Neural cell (in vitro differentiated cells): ENCODE data around the gene CDH4.

Experiments used
- EP300 ChIP-seq: fragments of 450-650 bp; conservative IDR thresholded peaks from 2 replicates; pipeline ENCODE4 v1.6.1; 2014; ENCODE audit warnings: antibody characterized with exemption, mild to moderate bottlenecking, moderate library complexity; ENCODE audit not compliant: poor library complexity, severe bottlenecking
- POLR2AphosphoS5 ChIP-seq: IDR thresholded peaks from 2 replicates; pipeline ENCODE4 v1.6.1; 2012
- TAF1 ChIP-seq: IDR thresholded peaks from 2 replicates; pipeline ENCODE4 v1.6.1; 2012; ENCODE audit warnings: low read depth
- TF ChIP-seq, protein P1 (sequence below): fragments of 450-650 bp; IDR thresholded peaks from 2 replicates; pipeline ENCODE4 v1.5.1; 2014; ENCODE audit warnings: antibody characterized with exemption, mild to moderate bottlenecking, moderate library complexity; ENCODE audit not compliant: poor library complexity, severe bottlenecking

DNA sequence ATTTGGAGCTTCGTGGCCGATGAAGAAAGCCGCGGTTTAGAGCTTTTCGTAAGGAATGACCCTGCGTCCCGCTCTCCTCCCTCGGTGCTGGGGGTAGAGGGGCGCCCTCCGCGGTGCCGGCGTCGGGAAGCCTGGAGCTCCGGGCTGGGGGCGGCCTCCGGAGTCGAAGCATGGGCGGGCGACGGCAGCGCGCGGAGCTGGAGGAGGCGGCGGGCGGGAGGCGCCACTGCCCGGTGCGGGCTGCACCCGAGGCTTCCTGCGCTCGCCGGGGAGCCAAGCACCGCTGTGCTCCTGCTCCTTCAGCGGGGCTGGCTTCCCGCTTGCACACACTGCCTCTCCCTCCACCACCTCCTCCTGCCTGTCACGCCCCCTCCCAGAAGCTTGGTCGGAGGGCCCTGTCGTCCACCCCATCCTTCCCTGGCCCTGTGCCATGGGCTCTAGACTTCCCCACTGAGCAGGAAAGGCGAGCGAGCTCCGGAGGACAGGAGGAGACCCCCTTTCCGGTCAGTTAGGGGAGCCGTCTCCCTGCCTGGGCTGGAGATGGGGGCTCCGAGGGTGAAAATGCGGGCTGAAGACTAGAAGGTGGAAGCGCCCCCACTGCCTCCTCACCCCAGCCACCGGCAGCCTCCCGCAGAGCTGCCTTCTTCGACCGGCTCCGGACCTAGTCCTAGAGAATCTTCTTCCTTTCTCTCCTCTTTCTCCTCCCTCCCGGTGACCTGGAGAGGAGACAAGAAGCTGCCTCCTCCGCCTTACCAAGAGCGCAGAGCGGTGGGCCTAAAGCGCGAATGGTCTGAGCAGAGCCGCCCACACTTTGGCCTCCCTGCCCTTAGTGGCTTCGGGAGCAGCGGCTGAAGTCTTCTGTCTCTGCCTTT, 1.8 kb downstream of the CDH4 start:
- TF ChIP-seq, protein P1, sequence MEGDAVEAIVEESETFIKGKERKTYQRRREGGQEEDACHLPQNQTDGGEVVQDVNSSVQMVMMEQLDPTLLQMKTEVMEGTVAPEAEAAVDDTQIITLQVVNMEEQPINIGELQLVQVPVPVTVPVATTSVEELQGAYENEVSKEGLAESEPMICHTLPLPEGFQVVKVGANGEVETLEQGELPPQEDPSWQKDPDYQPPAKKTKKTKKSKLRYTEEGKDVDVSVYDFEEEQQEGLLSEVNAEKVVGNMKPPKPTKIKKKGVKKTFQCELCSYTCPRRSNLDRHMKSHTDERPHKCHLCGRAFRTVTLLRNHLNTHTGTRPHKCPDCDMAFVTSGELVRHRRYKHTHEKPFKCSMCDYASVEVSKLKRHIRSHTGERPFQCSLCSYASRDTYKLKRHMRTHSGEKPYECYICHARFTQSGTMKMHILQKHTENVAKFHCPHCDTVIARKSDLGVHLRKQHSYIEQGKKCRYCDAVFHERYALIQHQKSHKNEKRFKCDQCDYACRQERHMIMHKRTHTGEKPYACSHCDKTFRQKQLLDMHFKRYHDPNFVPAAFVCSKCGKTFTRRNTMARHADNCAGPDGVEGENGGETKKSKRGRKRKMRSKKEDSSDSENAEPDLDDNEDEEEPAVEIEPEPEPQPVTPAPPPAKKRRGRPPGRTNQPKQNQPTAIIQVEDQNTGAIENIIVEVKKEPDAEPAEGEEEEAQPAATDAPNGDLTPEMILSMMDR, result peak; percentile 30
- no peak for TF ChIP-seq EP300
- TF ChIP-seq POLR2AphosphoS5, result no peak
- TF ChIP-seq TAF1, result no peak
